Kidney (tissue), 14 donors: Measurements from ENCODE around the gene GFER. TPM values are rescaled to one million over a fixed set of nuclear protein-coding genes. Genes with fewer than 3 reads are reported as not detected.
A peak's percentile ranks its signal among the peaks of the same experiment; 100 is the strongest.

Experiments
- DNase-seq, 5 donors: peaks; one replicate each; pipeline ENCODE4 v3.0.0-alpha.2; 2013 to 2020
- FAIRE-seq: peaks from 2 replicates; lab custom pipeline; 2012; peaks lifted over from hg19 to GRCh38; lab: Jason Lieb, UNC
- H3K27ac ChIP-seq, 2 donors: one replicate each; pipeline ENCODE4 v1.7.0; 2013; ENCODE audit warnings: low read depth in 2 of 2, low read length in 2 of 2, inconsistent platforms in 1 of 2
- H3K27me3 ChIP-seq: one replicate; pipeline ENCODE4 v1.7.1; 2013; ENCODE audit warnings: low read length, inconsistent platforms; ENCODE audit not compliant: control insufficient read depth, insufficient read depth
- H3K36me3 ChIP-seq, 3 donors: one replicate each; pipeline versions ENCODE4 v1.7.0 to v1.7.1; 2013; ENCODE audit warnings: low read length in 3 of 3, control low read depth in 1 of 3, inconsistent platforms in 1 of 3; ENCODE audit not compliant: insufficient read depth in 3 of 3, control insufficient read depth in 2 of 3
- H3K4me1 ChIP-seq, 3 donors: one replicate each; pipeline versions ENCODE4 v1.7.0 to v1.7.1; 2013; ENCODE audit warnings: low read length in 3 of 3, inconsistent platforms in 1 of 3, low read depth in 1 of 3; ENCODE audit not compliant: control insufficient read depth in 2 of 3, insufficient read depth in 2 of 3
- H3K4me3 ChIP-seq, 3 donors: one replicate each; pipeline versions ENCODE4 v1.7.0 to v1.8.1; 2013; ENCODE audit warnings: low read length in 3 of 3, control low read depth in 1 of 3, inconsistent platforms in 1 of 3
- H3K9ac ChIP-seq, 3 donors: one replicate each; pipeline versions ENCODE4 v1.7.0 to v1.7.1; 2013; ENCODE audit warnings: low read length in 3 of 3, control low read depth in 1 of 3, inconsistent platforms in 1 of 3
- H3K9me3 ChIP-seq, 3 donors: one replicate each; pipeline versions ENCODE4 v1.7.0 to v1.7.1; 2013; ENCODE audit warnings: low read length in 3 of 3, control low read depth in 1 of 3, inconsistent platforms in 1 of 3; ENCODE audit not compliant: control insufficient read depth in 2 of 3, insufficient read depth in 1 of 3
- CTCF ChIP-seq: IDR thresholded peaks from 3 replicates; pipeline ENCODE4 v1.5.1; 2012; ENCODE audit warnings: mild to moderate bottlenecking, moderate library complexity, borderline replicate concordance; ENCODE audit not compliant: insufficient read depth; ENCODE audit errors: extremely low read depth
- intact Hi-C: fragments of 100-400 bp; cut with DNase I; formaldehyde crosslinking; loops from one replicate; pipeline ENCODE4 v1.11.1; 2022
- polyA plus RNA-seq: library from polyadenylated mRNA; stranded (reverse); fragments of 350-450 nt; fragmentation: Illumina TruSeq; extraction: RNeasy Lipid Tissue Mini Kit (QIAGEN cat#74804); gene quantifications from one replicate; pipeline ENCODE4 v1.2.3, GENCODE V29; 2014; ENCODE audit warnings: low read depth, low replicate concordance; ENCODE audit not compliant: insufficient read depth
- total RNA-seq: library from RNA; stranded (reverse); fragmentation: NEBNext Ultra II Directional; extraction: Animal tissue kit (Norgen Biotek cat#: 25700); gene quantifications from one replicate; pipeline ENCODE4 v1.2.1, GENCODE V29; 2021
- donor health status: control.
- donor health status: control.
- donor health status: control.
- donor health status: control.
- donor health status: control.
- donor health status: DM: yes; HTN: yes; CAD: no.
- donor health status: Normal renal cell carcinoma (clear cell type).

GFER gene
- total and polyA plus RNA-seq, 2 donors from 2014 or later = 25.0 to 45.6 TPM

- FAIRE-seq (no peak), DNase-seq (no peak)
- H3K27me3 ChIP-seq = no peaks in the 10 kb centered on the region
- peaks cover 0 to 15% (median 12%) of the 10 kb centered on the region in 3 donors for H3K4me1 ChIP-seq
- intact Hi-C loops = no loop called here
- H3K27ac ChIP-seq = no peak within 1 kb of the TSS
- no peaks in the 10 kb centered on the region for H3K9me3 ChIP-seq
- peaks cover 0 to 2% (median 0%) of the 10 kb centered on the region in 3 donors for H3K36me3 ChIP-seq
- peak within 1 kb of the TSS in 1 of 3 donors; percentile 93 for H3K9ac ChIP-seq
- TF ChIP-seq CTCF = no peak
- H3K4me3 ChIP-seq = peak within 1 kb of the TSS in 2 of 3 donors; percentile 76 to 86
Measured at GRCh38 chr16:1966460-1966859, 17.5 kb upstream of the GFER start, which contains the start of gene RNF151. Gene RNF151 (plus strand): TSS chr16:1966856. CDS start chr16:1966882, 26 bp downstream.

GRCh38 chr16:1968146-1968953 is 15.6 kb upstream of the GFER start:
- H3K9me3 ChIP-seq = no peaks in the 10 kb centered on the region
- intact Hi-C loops = no loop called here
- no peaks in the 10 kb centered on the region for H3K27me3 ChIP-seq
- DNase-seq = no peak
- no peak overlapping the region for H3K9ac ChIP-seq
- no peak for FAIRE-seq
- no peak for TF ChIP-seq CTCF
- no peak overlapping the region for H3K4me3 ChIP-seq
- H3K27ac ChIP-seq = no peak overlapping the region
- no peaks in the 10 kb centered on the region for H3K36me3 ChIP-seq
- peaks cover 0 to 22% (median 16%) of the 10 kb centered on the region in 3 donors for H3K4me1 ChIP-seq

GRCh38 chr16:1971796-1972489 is 12.1 kb upstream of the GFER start, which contains the start of gene TBL3:
Gene TBL3 (plus strand): TSS chr16:1972053. CDS start chr16:1972165, 112 bp downstream.
- Histone ChIP-seq H3K4me3 (peak within 1 kb of the TSS; percentile 87 to 90 (median 90)), H3K27ac (peak within 1 kb of the TSS; percentile 88 to 95), H3K9me3 (no peaks in the 10 kb centered on the region), H3K9ac (peak within 1 kb of the TSS; percentile 73 to 94 (median 78)), H3K27me3 (no peaks in the 10 kb centered on the region), H3K4me1 (peaks cover 0 to 11% (median 4%) of the 10 kb centered on the region in 3 donors), H3K36me3 (peaks cover 0 to 20% (median 12%) of the 10 kb centered on the region in 3 donors)
- intact Hi-C loops = no loop called here
- FAIRE-seq (no peak), DNase-seq (peak; percentile 96 to 98 (median 97))
- peak; percentile 26 for TF ChIP-seq CTCF
